ENCODE measurements around the gene KLHL1.

KLHL1 gene

GRCh38 chr13:69737129-69737935 lies 370.9 kb downstream of the KLHL1 start:
- no peak overlapping the region for H3K4me3 ChIP-seq (replicated peaks; ENCODE audit: low read depth, low read length)
- TF ChIP-seq CTCF (IDR thresholded peaks at IDR 0.05; ENCODE audit: low read length, missing control alignments) = no peak
- DNase-seq (ENCODE audit: low read depth) = no peak

GRCh38 chr13:69721631-69722030 lies 386.6 kb downstream of the KLHL1 start:
- TF ChIP-seq CTCF (IDR thresholded peaks at IDR 0.05; ENCODE audit: low read length, missing control alignments) = no peak
- DNase-seq (ENCODE audit: low read depth) = no peak
- no peak overlapping the region for H3K4me3 ChIP-seq (replicated peaks; ENCODE audit: low read depth, low read length)

- no peak for DNase-seq (ENCODE audit: low read depth)
- H3K4me3 ChIP-seq (replicated peaks; ENCODE audit: low read depth, low read length) = no peak overlapping the region
- TF ChIP-seq CTCF (IDR thresholded peaks at IDR 0.05; ENCODE audit: low read length, missing control alignments) = no peak
Measured at GRCh38 chr13:69720278-69720983, 387.8 kb downstream of the KLHL1 start.

- no peak for DNase-seq (ENCODE audit: low read depth)
- no peak overlapping the region for H3K4me3 ChIP-seq (replicated peaks; ENCODE audit: low read depth, low read length)
- TF ChIP-seq CTCF (IDR thresholded peaks at IDR 0.05; ENCODE audit: low read length, missing control alignments) = no peak
Measured at GRCh38 chr13:69706807-69707206, 401.4 kb downstream of the KLHL1 start.

GRCh38 chr13:69704311-69704710 lies 403.9 kb downstream of the KLHL1 start:
- TF ChIP-seq CTCF (IDR thresholded peaks at IDR 0.05; ENCODE audit: low read length, missing control alignments) = no peak
- no peak overlapping the region for H3K4me3 ChIP-seq (replicated peaks; ENCODE audit: low read depth, low read length)
- peak; percentile 4 for DNase-seq (ENCODE audit: low read depth)

- TF ChIP-seq CTCF (IDR thresholded peaks at IDR 0.05; ENCODE audit: low read length, missing control alignments) = no peak
- H3K4me3 ChIP-seq (replicated peaks; ENCODE audit: low read depth, low read length) = no peak overlapping the region
- no peak for DNase-seq (ENCODE audit: low read depth)
Measured at GRCh38 chr13:69690999-69691398, 417.3 kb downstream of the KLHL1 start.
